Activated T-cell treated with anti-CD3 and anti-CD28 coated beads, Interleukin-2, amount 50 U/mL, for 1 hour (primary cell): Measurements from ENCODE around the gene WT1.
"Not testable (repeated sequence)": the region's sequence is repeated elsewhere in the genome, so short reads cannot be mapped to it uniquely, and the experiment has no call there.

Source experiments
- DNase-seq: peaks from one replicate; pipeline ENCODE4 v3.0.0-alpha.2; 2020

Gene WT1

GRCh38 chr11:32385998-32386397, 49.3 kb downstream of the WT1 start:
- DNase-seq = no peak

GRCh38 chr11:32382339-32383049, 52.8 kb downstream of the WT1 start:
- DNase-seq = no peak

GRCh38 chr11:32381179-32381578, 54.2 kb downstream of the WT1 start:
- DNase-seq = no peak

- DNase-seq = no peak
These were observed 55.6 kb downstream of the WT1 start for GRCh38 chr11:32379719-32380118.

- no peak for DNase-seq
These were observed 59.5 kb downstream of the WT1 start for GRCh38 chr11:32375826-32376225.

GRCh38 chr11:32374261-32374711, 61.1 kb downstream of the WT1 start:
- no peak for DNase-seq

- DNase-seq = not testable (repeated sequence)
These were observed 65.4 kb downstream of the WT1 start for GRCh38 chr11:32369987-32370386.

- no peak for DNase-seq
These were observed 68.7 kb downstream of the WT1 start for GRCh38 chr11:32366666-32367065.

GRCh38 chr11:32365192-32365591, 70.1 kb downstream of the WT1 start:
- DNase-seq = no peak

GRCh38 chr11:32358729-32359128, 76.6 kb downstream of the WT1 start:
- no peak for DNase-seq

- DNase-seq = no peak
These were observed 81.5 kb downstream of the WT1 start for GRCh38 chr11:32353884-32354283.

GRCh38 chr11:32348502-32348901, 86.8 kb downstream of the WT1 start:
- DNase-seq = no peak

GRCh38 chr11:32344946-32345345, 90.4 kb downstream of the WT1 start:
- no peak for DNase-seq

- DNase-seq = no peak
These were observed 91.9 kb downstream of the WT1 start for GRCh38 chr11:32343325-32344008.

- DNase-seq = no peak
These were observed 93.4 kb downstream of the WT1 start for GRCh38 chr11:32341620-32342613.

- DNase-seq = no peak
These were observed 95.2 kb downstream of the WT1 start for GRCh38 chr11:32340181-32340580.
